ENCODE data around the gene TJP2.

- TF ChIP-seq CTCF (IDR thresholded peaks at IDR 0.05) (no peak), EZH2 (IDR thresholded peaks at IDR 0.05) (no peak)
Measured at GRCh38 chr9:69158471-69158870, 15.6 kb upstream of the TJP2 start.

All from neural progenitor cell (in vitro differentiated cells).